Neural progenitor cell (in vitro differentiated cells): ENCODE data around the gene PTPRT. TPM values are rescaled to one million over a fixed set of nuclear protein-coding genes. Genes with fewer than 3 reads are reported as not detected.

Experiments
- DNase-seq: peaks from one replicate; pipeline ENCODE4 v3.0.0-alpha.2; 2016; ENCODE audit warnings: low spot score
- H2AFZ ChIP-seq: fragments of 200-600 bp; sonication (generic); replicated peaks from 2 replicates; pipeline ENCODE4 v1.6.1; 2016; ENCODE audit warnings: antibody characterized with exemption
- H3F3A ChIP-seq: fragments of 200-600 bp; sonication (generic); 2 replicates; pipeline ENCODE4 v1.6.1; 2016; ENCODE audit warnings: antibody characterized with exemption, low read depth
- H3K27ac ChIP-seq: fragments of 200-600 bp; sonication (generic); 2 replicates; pipeline ENCODE4 v1.5.1; 2016; ENCODE audit warnings: mild to moderate bottlenecking
- H3K27me3 ChIP-seq: fragments of 200-600 bp; sonication (generic); 2 replicates; pipeline ENCODE4 v1.6.1; 2016; ENCODE audit warnings: mild to moderate bottlenecking, moderate library complexity
- H3K36me3 ChIP-seq: fragments of 200-600 bp; sonication (generic); 2 replicates; pipeline ENCODE4 v1.5.1; 2016
- H3K4me1 ChIP-seq: fragments of 200-600 bp; sonication (generic); 2 replicates; pipeline ENCODE4 v1.6.1; 2016; ENCODE audit warnings: mixed run types
- H3K4me2 ChIP-seq: fragments of 200-600 bp; sonication (generic); 2 replicates; pipeline ENCODE4 v1.6.1; 2016
- H3K4me3 ChIP-seq: fragments of 200-600 bp; sonication (generic); 2 replicates; pipeline ENCODE4 v1.5.1; 2016
- H3K79me2 ChIP-seq: fragments of 200-600 bp; sonication (generic); 2 replicates; pipeline ENCODE4 v1.6.1; 2016; ENCODE audit warnings: low read depth
- H3K9ac ChIP-seq: fragments of 200-600 bp; sonication (generic); 2 replicates; pipeline ENCODE4 v1.6.1; 2016
- H3K9me3 ChIP-seq: fragments of 200-600 bp; sonication (generic); 2 replicates; pipeline ENCODE4 v1.5.1; 2016; ENCODE audit warnings: low read depth
- H4K20me1 ChIP-seq: fragments of 200-600 bp; sonication (generic); 2 replicates; pipeline ENCODE4 v1.6.1; 2016; ENCODE audit warnings: low read depth
- H3K27ac Mint-ChIP-seq: 3 replicates; pipeline ENCODE4 v1.8.0; 2021; ENCODE audit warnings: mixed read lengths
- H3K27me3 Mint-ChIP-seq: 2 replicates; pipeline ENCODE4 v1.8.0; 2022; ENCODE audit warnings: low read depth, mild to moderate bottlenecking, inconsistent platforms, moderate library complexity, mixed read lengths; ENCODE audit not compliant: insufficient read depth
- H3K36me3 Mint-ChIP-seq: 3 replicates; pipeline ENCODE4 v1.8.0; 2021; ENCODE audit warnings: mixed read lengths
- H3K4me1 Mint-ChIP-seq: 3 replicates; pipeline ENCODE4 v1.8.0; 2021; ENCODE audit warnings: mixed read lengths
- H3K4me3 Mint-ChIP-seq: 3 replicates; pipeline ENCODE4 v1.8.0; 2021; ENCODE audit warnings: mild to moderate bottlenecking, moderate library complexity, mixed read lengths
- H3K9me3 Mint-ChIP-seq: 3 replicates; pipeline ENCODE4 v1.8.0; 2020; ENCODE audit warnings: mixed read lengths
- CTCF ChIP-seq: fragments of 200-600 bp; sonication (generic); IDR thresholded peaks from 2 replicates; pipeline ENCODE4 v1.5.1; 2017; ENCODE audit warnings: antibody characterized with exemption, mild to moderate bottlenecking
- EZH2 ChIP-seq: fragments of 200-600 bp; sonication (generic); IDR thresholded peaks from 2 replicates; pipeline ENCODE4 v1.6.1; 2017; ENCODE audit warnings: antibody characterized with exemption, mild to moderate bottlenecking, moderate library complexity
- EZH2phosphoT487 ChIP-seq: fragments of 200-600 bp; sonication (generic); IDR thresholded peaks from 2 replicates; pipeline ENCODE4 v1.6.1; 2017; ENCODE audit warnings: antibody characterized with exemption
- total RNA-seq: library from RNA; depleted of rRNA; stranded (reverse); fragments of >200 nt; gene quantifications from 2 replicates; pipeline ENCODE4 v1.2.3, GENCODE V29; 2015; ENCODE audit warnings: low replicate concordance

PTPRT gene
- total RNA-seq, 1 donor from 2014 or later = 1.1 TPM

- Mint-ChIP-seq H3K36me3 (no peaks in the 10 kb centered on the region), H3K4me1 (peaks cover 14% of the 10 kb centered on the region), H3K4me3 (no peak overlapping the region), H3K27ac (no peak overlapping the region), H3K9me3 (peaks cover 3% of the 10 kb centered on the region), H3K27me3 (peaks cover 43% of the 10 kb centered on the region)
- Histone ChIP-seq H3K4me1 (no peaks in the 10 kb centered on the region), H3K9ac (no peak overlapping the region), H3K4me2 (no peak overlapping the region), H3K27me3 (peaks cover 41% of the 10 kb centered on the region), H4K20me1 (no peaks in the 10 kb centered on the region), H3K36me3 (no peaks in the 10 kb centered on the region), H2AFZ (no peak overlapping the region), H3F3A (no peaks in the 10 kb centered on the region), H3K4me3 (no peak overlapping the region), H3K9me3 (no peaks in the 10 kb centered on the region), H3K79me2 (no peaks in the 10 kb centered on the region), H3K27ac (no peak overlapping the region)
- TF ChIP-seq CTCF = no peak
- no peak for TF ChIP-seq EZH2phosphoT487
- no peak for TF ChIP-seq EZH2
- DNase-seq = no peak
Observed at GRCh38 chr20:42368910-42369309, 820.8 kb downstream of the PTPRT start.

- no peaks in the 10 kb centered on the region for H3K9me3 ChIP-seq
- TF ChIP-seq EZH2phosphoT487 (peak; percentile 61), EZH2 (no peak), CTCF (no peak)
- peak; percentile 62 for DNase-seq
- peaks cover 41% of the 10 kb centered on the region for H3K27me3 ChIP-seq
- Mint-ChIP-seq H3K9me3 (peaks cover 3% of the 10 kb centered on the region), H3K36me3 (no peaks in the 10 kb centered on the region), H3K4me1 (peaks cover 14% of the 10 kb centered on the region), H3K27me3 (peaks cover 43% of the 10 kb centered on the region), H3K4me3 (no peak overlapping the region), H3K27ac (no peak overlapping the region)
- H3K36me3 ChIP-seq = no peaks in the 10 kb centered on the region
- H3K27ac ChIP-seq = no peak overlapping the region
- H3K4me2 ChIP-seq = no peak overlapping the region
- H4K20me1 ChIP-seq = no peaks in the 10 kb centered on the region
- no peaks in the 10 kb centered on the region for H3K4me1 ChIP-seq
- no peaks in the 10 kb centered on the region for H3F3A ChIP-seq
- no peak overlapping the region for H3K4me3 ChIP-seq
- no peaks in the 10 kb centered on the region for H3K79me2 ChIP-seq
- no peak overlapping the region for H2AFZ ChIP-seq
- no peak overlapping the region for H3K9ac ChIP-seq
Observed at GRCh38 chr20:42366626-42367025, 823.1 kb downstream of the PTPRT start.

DNA sequence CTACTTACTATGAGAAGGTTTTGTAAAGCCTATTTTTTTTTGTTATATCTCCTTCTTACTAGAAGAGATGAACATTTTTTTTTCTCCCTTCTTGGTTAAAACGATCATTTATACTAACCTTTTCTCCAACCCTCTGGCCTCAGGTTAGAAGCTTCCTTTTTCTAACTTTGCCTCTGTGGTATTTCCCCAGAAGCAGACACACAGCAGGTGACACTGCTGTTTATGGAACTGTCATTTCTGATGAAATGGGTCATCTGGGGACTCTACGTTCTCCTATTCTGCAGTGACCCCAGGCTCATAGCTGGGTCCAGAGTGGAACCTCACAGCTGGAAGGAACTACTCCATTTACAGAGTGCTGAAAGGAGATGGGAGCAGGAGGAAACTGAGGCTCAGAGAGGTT is 825.3 kb downstream of the PTPRT start:
- H3K4me1 Mint-ChIP-seq = peaks cover 19% of the 10 kb centered on the region
- Histone ChIP-seq H3K4me3 (no peak overlapping the region), H3K4me1 (no peaks in the 10 kb centered on the region), H3K36me3 (no peaks in the 10 kb centered on the region), H3K4me2 (no peak overlapping the region), H3K27me3 (peaks cover 41% of the 10 kb centered on the region), H3K9ac (no peak overlapping the region), H3K27ac (no peak overlapping the region), H3K79me2 (no peaks in the 10 kb centered on the region), H2AFZ (no peak overlapping the region), H3K9me3 (no peaks in the 10 kb centered on the region), H4K20me1 (no peaks in the 10 kb centered on the region), H3F3A (no peaks in the 10 kb centered on the region)
- peaks cover 27% of the 10 kb centered on the region for H3K27me3 Mint-ChIP-seq
- peaks cover 3% of the 10 kb centered on the region for H3K9me3 Mint-ChIP-seq
- no peak for DNase-seq
- H3K4me3 Mint-ChIP-seq = no peak overlapping the region
- no peak overlapping the region for H3K27ac Mint-ChIP-seq
- TF ChIP-seq EZH2 (no peak), CTCF (no peak), EZH2phosphoT487 (no peak)
- H3K36me3 Mint-ChIP-seq = no peaks in the 10 kb centered on the region
